Stimulated activated naive CD4-positive, alpha-beta T cell (primary cell): ENCODE measurements around the gene MTRF1L.
"Not testable (repeated sequence)": the region's sequence is repeated elsewhere in the genome, so short reads cannot be mapped to it uniquely, and the experiment has no call there.

Experiments used
- DNase-seq, 6 experiments: peaks; one replicate each; lab custom pipeline; 2025; lab: John Stamatoyannopoulos, UW

Gene MTRF1L

DNA sequence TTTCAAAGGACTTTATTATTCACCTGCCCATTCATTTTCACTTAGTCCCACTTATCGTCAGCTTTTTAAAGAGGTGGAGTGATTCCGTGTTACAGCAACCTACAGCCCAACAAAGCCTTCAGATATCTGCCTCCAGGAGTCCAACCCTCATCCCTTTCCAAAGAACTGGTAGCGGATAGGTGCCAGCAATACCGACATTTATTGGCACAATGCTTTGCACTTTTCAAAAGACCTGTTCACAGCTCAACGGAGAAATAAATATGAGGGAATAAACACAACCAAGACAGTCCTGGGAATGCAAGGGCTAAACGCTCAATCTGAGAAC, 819 bp upstream of the MTRF1L start:
- DNase-seq = peak in 2 of 6 experiments; percentile 23 to 26

DNA sequence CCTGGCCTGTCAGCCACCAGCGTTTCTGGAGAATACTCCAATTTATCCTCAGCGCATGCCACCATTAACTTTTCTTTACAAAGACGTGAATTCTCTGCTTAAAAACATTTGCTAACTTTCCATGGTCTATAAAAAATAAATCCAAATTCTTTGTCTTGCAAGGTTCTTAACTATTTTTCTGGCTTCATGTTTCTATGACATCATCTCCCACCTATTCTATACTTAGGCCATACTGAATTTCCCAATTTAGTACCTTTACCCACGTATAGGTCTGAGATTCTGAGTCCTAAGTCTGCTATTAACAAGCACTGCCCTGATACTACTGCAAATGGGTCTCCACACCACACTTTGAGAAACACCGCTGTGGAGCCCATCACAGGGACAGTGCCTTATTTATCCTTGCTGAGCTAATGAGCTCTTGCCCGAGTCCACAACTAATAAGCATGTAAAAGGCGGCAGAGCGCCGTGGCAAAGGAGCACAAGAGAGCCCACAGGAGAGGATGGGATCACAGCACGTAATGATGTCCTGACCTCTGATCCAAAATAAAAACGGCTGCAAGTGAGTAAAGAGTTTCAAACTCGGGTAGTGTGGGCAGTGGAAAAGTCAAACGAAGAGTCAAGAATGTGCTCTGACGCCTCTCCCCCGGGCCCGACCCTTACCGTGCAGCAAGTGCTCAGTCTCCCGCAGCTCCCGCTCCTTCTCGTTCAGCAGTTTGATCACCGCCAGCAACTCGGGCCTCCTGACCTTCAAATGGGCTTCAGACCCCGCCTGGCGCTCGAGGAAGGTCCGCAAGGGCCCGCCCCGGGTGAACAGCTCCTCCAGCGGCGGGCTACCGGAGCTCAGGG, 519 bp downstream of the MTRF1L start:
- no peak for DNase-seq

DNA sequence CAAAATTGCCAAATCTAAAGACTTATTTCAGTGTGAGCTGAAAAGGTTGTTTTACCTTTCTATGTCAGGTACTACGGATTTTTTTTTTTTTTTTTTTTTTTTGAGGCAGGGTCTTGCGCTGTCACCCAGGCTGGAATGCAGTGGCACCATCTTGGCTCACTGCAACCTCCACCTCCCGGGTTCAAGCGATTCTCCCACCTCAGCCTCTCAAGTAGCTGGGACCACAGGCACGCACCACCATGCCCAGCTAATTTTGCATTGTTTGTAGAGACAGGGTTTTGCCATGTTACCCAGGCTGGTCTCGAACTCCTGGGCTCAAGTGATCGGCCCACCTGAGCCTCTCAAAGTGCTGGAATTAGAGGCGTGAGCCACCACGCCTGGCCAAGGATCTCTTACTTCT, 1.7 kb downstream of the MTRF1L start:
- DNase-seq = not testable (repeated sequence)

DNA sequence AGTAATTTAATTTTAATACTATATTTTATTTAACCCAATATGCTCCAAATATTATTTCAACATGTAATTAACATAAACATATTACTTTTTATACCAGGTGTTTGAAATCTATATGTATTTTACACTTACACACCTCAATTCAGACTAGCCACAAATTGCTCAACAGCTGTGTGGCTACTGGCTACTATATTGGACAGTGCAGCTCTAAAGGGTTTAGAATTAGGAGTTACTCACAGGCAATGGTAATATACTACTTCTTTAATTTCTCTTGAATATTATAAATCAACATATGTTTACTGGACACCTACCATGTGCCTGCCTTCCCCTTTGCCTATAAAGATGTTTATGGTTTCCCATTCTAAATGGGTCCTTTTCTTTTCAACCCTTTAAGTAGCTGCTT, 2.3 kb downstream of the MTRF1L start:
- no peak for DNase-seq

DNA sequence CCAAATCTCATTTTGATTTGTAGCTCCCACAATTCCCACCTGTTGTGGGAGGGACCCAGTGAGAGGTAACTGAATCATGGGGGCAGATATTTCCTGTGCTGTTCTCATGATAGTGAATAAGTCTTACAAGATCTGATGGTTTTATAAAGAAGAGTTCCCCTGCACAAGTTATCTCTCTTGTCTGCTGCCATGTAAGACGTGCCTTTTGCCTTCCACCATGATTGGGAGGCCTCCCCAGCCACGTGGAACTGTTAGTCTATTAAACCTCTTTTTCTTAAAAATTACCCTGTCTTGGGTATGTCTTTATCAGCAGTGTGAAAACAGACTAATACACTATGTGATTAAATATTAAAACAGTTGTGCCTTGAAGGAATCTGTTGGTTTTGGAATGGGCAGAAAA, 3.0 kb downstream of the MTRF1L start:
- not testable (repeated sequence) for DNase-seq

DNA sequence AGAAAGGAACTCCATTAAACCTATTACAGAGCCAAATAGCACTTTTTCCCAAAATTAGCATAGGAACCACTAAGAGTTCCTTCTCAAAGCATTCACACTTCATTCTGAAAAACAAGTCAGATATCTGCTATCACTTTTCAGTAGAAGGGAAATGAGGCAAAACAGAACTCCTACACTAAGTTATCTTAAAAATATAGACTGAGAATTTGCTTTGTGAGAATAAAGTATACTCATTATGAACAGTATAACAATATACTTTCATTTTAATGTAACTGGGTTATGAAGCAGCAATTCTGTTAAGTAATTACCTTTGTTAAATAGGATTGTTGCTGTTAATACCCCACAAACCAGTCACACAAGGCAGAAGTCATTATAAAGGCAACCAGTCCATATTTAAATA, 8.7 kb downstream of the MTRF1L start:
- DNase-seq = no peak

DNA sequence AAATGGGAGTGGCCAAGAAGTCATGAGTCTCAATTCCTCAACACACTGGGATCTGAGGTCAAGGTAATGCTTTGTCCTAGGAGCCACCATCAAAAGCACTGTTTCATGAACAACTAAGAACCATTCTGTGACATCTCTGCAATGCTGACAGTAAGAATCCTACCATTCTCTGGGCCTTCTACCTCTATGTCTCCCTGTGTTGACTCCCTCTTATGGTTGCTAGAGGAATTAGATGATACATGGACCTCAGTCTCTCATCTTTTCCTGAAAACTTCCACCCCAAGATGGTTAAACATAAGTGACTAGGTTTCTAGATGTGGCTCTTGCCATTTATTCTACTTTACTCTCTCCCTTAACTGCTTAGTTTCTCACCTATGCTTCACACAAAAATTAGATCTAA, 9.1 kb downstream of the MTRF1L start:
- no peak for DNase-seq

DNA sequence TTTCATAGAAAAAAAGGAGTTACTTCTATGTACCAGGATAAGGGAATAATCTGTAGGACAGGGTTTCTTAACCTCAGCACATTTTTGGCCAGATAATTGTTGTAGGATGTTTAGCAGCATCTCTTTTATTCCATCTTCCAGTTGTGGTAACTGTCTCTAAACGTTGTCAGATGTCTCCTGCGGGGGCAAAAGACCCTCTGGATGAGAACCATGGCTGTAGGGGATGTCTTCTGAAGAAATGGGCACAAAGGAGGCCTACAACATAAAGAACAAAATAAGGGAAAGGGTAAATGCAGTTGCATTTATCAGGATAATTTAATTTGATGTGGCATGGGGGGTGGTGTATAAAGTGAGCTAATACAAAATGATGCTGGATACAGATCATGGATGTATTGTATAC, 15.5 kb downstream of the MTRF1L start:
- DNase-seq = no peak

DNA sequence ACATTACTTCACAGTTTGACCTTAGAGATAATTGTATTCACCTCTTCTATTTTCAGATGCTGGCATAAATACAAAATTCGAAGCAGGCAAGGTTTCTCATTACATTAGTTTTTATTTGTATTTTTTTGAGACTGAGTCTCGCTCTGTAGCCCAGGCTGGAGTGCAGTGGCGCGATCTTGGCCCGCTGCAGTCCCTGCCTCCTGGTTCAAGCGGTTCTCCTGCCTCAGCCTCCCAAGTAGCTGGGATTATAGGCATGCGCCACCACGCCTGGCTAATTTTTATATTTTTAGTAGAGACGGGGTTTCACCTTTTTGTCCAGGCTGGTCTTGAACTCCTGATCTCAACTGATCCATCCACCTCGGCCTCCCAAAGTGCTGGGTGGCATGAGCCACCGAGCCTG, 17.2 kb downstream of the MTRF1L start:
- DNase-seq = not testable (repeated sequence)

DNA sequence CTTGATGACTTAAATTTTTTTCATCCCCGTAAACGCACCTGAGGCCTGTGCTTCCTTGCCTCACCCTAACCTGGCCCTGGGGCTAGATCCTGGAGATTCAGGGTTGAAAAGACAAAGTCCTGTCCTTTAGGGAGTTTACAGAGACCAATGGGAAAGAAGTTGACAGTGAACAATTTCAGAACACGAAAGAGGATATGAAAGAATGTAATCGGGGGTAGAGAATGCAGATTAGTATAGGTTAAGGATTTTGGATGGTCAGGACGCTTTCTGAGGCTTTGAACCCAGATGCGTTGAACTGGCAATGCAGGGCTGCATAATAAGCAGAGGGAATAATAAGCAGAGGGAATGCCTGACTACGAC, 18.0 kb downstream of the MTRF1L start:
- DNase-seq = no peak

DNA sequence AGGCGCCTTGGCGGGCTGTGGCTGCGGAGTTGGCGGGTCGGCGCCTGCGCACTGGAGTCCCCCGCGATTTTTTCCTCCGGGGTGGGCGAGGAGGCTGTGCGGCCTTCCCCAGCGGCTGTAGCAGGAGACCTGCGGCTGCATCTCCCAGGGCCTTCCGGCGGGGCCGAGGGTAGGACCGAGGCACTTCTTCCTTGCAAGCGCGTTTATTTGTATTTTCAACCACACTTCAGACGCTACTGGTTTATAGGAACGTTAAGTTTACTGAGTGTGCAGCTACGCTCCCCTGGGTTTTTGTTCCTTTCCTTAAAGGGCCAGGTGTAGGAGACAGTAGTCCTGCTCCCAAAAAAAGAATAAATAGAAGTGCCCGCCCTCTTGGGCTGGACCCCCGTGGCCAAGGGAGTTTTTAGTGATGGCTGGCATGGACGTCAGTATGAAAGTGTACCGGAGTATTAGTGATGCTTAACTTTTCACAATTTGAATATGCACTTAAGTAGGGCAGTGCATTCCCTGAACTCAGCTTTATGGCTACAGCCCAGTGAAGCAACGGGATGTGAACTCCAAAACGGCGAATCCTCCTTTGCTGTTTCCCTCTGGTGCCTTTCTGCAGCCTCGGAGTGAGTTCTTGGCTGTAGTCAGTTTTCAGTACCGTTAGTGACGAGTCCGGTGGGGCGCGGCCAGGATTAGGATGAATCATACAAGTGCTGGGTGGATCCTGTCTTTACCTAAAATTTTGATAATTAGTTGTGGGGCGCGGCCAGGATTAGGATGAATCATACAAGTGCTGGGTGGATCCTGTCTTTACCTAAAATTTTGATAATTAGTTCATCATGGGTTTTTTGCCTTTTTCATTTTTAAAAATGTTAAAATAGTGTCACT, 18.6 kb downstream of the MTRF1L start:
- peak in 3 of 6 experiments; percentile 53 to 91 (median 90) for DNase-seq

DNA sequence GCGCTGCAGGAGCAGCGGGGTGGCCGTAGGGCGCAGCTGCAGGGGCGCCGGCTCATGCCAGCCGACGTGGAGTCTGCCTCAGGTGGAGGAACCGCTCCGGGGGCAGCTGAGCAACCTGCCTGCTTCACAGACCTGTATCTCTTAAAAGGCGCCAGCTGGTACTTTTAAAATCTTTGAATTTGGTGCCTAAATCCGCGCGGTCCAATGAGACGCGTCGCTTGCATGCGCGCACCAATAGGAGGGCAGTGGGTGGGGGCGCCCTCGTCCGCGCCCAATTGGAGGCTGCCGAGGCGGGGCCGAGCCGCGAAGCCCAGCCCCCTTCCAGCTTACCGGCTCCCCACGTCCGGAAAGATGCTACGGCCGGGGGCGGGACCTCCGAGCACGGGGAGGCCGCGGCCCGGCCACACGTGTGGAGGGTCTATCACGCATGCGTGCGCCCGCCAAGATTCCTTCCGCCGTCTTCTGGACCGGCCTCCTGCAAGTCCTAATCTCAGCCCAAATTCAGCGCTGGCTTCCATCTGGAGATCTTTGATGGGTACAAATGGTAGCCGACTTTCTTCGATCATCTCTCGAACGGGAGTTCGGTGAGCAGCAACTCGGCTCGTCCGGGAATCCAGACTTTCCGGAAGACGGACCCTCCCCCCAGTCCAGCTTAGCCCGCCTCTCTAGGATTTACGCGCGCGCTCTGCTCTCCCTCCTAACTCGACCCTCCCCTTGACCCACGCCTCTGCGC, 19.4 kb downstream of the MTRF1L start, which contains the start of gene FBXO5:
Gene FBXO5, minus strand, starts transcription at position 138 of the 733 bp plus-strand sequence. Its CDS starts 82 bp downstream, at position 56.
- peak; percentile 94 to 98 (median 94) for DNase-seq

DNA sequence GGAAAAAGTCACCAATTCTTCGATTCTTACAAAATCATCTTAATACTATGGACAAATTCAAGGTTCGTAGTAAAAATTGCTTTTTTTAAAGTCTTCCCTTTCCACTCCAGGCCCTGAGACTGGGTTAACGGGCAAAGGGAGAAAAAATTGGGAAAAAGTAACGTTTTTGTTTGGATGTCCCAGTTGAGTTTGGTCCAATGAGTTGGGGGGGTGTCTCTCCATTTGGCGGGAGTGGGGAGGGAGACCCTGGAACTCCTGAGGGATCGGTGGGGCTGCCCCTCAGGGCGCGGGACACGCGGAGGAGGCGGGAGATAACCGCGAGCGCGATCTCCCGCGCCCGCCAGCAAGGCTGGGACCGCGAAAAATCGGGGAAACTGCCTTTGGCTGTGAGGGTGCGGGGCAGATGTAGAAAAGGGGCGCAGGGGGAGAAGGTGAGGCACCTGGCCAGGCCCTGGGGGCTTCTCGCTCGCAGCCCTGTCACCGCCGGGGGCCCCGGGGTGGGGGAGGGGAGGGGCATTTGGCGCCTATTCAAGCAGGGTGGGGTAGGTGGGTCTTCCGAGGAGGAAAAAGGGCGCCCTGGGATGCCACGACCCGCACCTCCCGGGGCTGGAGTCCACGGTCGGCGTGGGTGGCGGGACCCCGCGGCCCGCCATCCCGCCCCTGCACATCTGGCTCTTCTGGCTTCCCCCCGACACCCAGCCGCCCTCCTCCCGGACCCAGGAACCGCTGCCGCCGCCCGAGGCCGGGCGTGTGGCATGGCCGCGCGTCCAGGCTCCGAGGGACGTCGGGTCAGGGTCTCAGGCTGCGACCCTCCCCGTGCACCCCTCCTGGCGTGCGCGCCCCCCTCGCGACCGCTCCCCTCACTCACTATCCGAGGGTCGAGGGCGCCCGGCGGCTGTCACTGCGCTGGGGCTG, 20.3 kb downstream of the MTRF1L start:
- no peak for DNase-seq

DNA sequence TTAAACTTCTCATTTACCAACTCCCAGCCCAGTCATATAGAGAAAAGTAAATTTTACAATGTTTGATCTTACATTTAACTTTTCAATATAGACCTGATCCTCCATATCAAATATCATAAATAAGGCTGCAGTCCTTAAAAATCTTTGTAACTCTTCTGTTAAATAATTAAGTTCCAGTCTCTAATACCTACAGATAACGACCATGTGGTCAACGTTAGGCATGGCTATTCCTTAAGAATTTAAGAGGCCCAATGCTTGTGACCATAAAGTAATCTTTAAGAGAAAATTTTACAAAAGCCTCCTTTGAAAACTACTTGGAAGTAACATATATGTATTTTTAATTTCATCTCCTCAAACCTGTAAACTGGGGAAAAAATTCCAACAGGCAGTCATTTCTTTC, 21.3 kb downstream of the MTRF1L start:
- DNase-seq = no peak

DNA sequence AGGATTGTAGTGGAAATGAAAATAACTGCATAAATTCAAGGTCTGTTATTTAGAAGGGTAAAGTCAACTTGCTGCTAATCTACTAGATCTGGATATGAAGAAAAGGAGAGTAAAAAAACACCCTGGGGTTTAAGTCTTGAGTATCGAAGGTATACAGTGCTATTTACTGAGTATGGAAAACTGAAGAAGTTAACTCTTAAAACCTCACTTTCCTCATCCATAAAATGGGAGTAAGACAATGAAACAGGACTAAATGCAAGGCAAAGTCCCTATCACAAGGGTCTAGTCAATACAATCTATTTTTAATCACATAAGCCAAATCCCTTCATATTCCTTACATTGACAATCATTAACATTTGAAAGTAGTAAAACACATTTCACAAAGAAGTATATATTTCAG, 21.9 kb downstream of the MTRF1L start:
- DNase-seq = no peak

DNA sequence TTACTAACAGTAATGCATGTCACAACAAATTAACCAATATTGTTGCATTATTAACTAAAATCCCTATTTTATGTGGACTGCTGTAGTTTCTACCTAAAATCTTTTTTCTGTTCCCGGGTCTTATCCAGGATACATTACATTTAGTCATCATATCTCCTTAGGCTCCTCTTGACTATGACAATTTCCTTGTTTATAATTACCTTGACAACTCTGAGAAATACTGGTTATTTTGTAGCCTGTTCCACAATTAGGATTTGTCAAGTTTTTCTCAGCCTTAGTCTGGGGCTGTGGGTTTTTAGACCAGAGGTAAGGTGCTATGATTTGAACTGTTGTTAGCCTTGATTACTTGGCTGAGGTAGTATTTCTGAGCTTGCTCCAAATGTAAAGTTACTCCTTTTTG, 23.4 kb downstream of the MTRF1L start:
- no peak for DNase-seq

DNA sequence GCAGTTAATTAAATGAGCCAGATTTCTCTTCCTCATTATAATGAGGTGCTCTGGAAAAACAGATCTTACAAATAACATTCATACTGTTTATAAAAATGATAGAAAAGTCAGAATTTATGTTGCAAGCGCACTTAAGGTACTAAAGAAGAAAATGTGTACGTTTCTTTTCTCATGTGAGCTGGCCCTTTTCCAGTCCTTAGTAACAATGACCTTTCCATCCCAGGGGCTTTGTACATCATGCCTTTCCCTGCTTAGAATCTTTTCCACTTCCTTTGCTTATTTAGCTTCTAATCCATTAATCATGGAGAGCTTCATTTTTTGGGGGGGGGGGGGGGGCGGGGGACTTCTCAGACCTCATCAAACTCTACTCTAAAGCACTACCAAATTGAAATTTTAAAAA, 24.5 kb downstream of the MTRF1L start:
- DNase-seq = no peak

DNA sequence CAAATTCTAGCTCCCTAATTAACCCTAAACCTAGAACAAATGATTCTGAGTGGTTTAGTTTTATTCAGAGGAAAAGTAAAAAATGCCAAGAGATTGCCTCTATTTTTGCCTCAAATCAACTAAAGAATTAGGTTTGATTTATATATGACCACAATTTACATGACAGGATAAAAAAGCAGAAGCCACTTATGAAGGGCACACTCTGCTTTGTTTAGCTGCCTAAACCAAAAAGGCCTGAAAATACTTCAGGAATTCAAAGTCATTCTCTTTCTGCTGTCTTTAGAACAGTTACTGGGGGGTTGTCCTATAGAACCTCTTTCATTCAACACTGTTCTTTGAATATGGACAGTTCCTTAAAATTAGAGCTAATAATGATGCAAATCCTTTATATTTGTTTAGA, 25.0 kb downstream of the MTRF1L start:
- DNase-seq = no peak

DNA sequence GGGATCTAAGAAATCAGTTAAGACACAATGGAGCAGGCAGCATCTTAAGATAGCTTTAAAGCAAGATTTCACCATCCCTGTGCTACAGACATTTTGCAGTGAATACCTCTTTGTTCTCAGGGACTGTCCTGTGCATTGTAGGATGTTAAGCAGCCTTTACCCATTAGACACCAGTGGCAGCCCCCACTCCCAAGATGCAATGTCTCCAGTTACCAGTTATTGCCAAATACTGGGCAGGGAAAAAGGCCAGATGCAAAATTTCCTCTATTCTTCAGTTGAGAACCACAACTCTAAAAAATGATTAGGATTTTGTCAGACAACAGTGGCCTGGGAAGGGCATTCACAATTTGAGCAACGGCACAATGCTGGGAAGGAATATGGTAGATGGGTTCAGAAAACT, 25.8 kb downstream of the MTRF1L start:
- DNase-seq = no peak

DNA sequence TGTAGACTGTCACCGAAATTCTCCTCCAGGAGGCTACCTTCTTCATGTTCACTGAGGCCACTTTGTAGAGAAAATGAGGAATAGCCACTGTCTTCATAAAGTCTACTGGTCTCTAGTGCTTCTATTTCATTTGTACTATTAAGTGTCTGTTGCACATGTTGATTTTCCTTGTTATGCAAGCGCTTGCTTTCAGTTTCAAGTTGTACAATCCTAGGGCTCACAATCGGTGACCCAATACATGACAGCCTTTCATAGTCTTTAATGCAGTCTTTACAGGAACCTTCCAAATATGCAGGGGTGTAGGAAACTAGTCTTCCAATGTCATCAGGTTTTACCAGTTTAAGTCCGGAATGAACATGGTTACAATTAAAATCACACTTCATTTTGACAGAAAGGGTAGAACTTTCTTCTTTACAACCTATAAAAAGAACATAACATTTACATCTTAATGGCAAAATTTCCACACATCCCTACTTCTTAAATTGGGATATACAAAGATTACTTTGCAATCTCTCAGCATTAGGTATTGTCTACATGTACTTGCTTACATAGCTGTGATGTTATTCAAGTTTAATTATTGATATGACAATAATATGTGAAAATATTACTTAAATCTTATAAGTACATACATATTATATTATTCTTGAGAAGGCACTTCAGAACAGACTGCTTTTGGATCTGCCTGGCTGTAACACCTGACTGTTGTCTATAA, 27.1 kb downstream of the MTRF1L start:
- DNase-seq = no peak

DNA sequence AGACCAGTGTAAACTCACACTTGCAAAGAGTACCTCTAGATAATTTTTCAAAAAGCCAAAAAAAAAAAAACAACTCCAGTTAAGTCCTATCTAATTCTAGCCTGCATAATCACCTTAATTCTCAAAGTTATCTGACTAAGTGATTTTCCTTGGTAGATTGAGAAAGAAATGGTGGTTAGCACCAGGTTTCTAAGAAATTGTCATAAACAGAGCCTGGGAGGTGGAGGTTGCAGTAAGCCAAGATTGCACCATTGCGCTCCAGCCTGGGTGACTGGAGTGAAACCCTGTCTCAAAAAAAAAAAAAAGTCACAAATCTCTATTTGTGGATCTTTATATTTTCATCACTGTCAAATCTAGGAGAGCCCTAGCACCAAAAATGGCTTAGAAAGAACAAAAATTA, 28.6 kb downstream of the MTRF1L start:
- DNase-seq = no peak
